Liver (tissue), 9 donors: ENCODE data around the gene B3GNT5. TPM values are rescaled to one million over a fixed set of nuclear protein-coding genes. Genes with fewer than 3 reads are reported as not detected.

ENCODE experiments used
- DNase-seq: peaks from one replicate; pipeline ENCODE4 v3.0.0-alpha.2; 2017; ENCODE audit warnings: low spot score
- H3K27ac ChIP-seq, 2 donors: one replicate each; pipeline ENCODE4 v1.7.0; 2013; ENCODE audit warnings: inconsistent platforms in 2 of 2, low read length in 2 of 2, control low read depth in 1 of 2, low read depth in 1 of 2, mild to moderate bottlenecking in 1 of 2
- H3K27me3 ChIP-seq, 4 donors: one replicate each; pipeline versions ENCODE4 v1.6.1 to v1.7.0; 2013; ENCODE audit warnings: low read length in 3 of 4, inconsistent platforms in 1 of 4, mild to moderate bottlenecking in 1 of 4, moderate library complexity in 1 of 4; ENCODE audit not compliant: control insufficient read depth in 4 of 4, insufficient read depth in 4 of 4
- H3K36me3 ChIP-seq, 4 donors: one replicate each; pipeline versions ENCODE4 v1.6.1 to v1.7.0; 2013; ENCODE audit warnings: low read length in 3 of 4, mild to moderate bottlenecking in 3 of 4, low read depth in 1 of 4, moderate library complexity in 1 of 4; ENCODE audit not compliant: control insufficient read depth in 4 of 4, insufficient read depth in 3 of 4
- H3K4me1 ChIP-seq, 4 donors: one replicate each; pipeline versions ENCODE4 v1.6.1 to v1.7.0; 2013; ENCODE audit warnings: low read length in 3 of 4, mild to moderate bottlenecking in 3 of 4, moderate library complexity in 1 of 4; ENCODE audit not compliant: control insufficient read depth in 4 of 4, insufficient read depth in 4 of 4
- H3K4me3 ChIP-seq, 3 donors: one replicate each; pipeline versions ENCODE4 v1.6.1 to v1.7.0; 2013; ENCODE audit warnings: low read length in 3 of 3, control low read depth in 1 of 3, low read depth in 1 of 3, mild to moderate bottlenecking in 1 of 3
- H3K9ac ChIP-seq, 2 donors: one replicate each; pipeline ENCODE4 v1.7.0; 2013; ENCODE audit warnings: low read length in 2 of 2, mild to moderate bottlenecking in 2 of 2, moderate library complexity in 2 of 2, control low read depth in 1 of 2, low read depth in 1 of 2
- H3K9me3 ChIP-seq, 4 donors: one replicate each; pipeline versions ENCODE4 v1.6.1 to v1.7.0; 2013; ENCODE audit warnings: low read length in 3 of 4; ENCODE audit not compliant: control insufficient read depth in 4 of 4
- ATF3 ChIP-seq: IDR thresholded peaks from 2 replicates; pipeline ENCODE4 v1.6.1; 2016; ENCODE audit warnings: antibody characterized with exemption
- CTCF ChIP-seq: fragments of 150-350 bp; IDR thresholded peaks from 2 replicates; pipeline ENCODE4 v1.5.1; 2017; ENCODE audit warnings: improper control_type of control experiment, low read depth, low read length; ENCODE audit not compliant: missing input control
- EGR1 ChIP-seq, 2 donors: IDR thresholded peaks; 2 replicates each; pipeline ENCODE4 v1.6.1; 2016 to 2018; ENCODE audit warnings: antibody characterized with exemption in 2 of 2, low read depth in 2 of 2
- FOXA1 ChIP-seq: IDR thresholded peaks from 2 replicates; pipeline ENCODE4 v1.6.1; 2016; ENCODE audit warnings: antibody characterized with exemption
- FOXA2 ChIP-seq: IDR thresholded peaks from 2 replicates; pipeline ENCODE4 v1.6.1; 2016; ENCODE audit warnings: antibody characterized with exemption
- GABPA ChIP-seq, 2 donors: IDR thresholded peaks in 1 of 2; conservative IDR thresholded peaks in 1 of 2; 2 replicates each; pipeline ENCODE4 v1.6.1; 2016; ENCODE audit warnings: antibody characterized with exemption in 2 of 2, mild to moderate bottlenecking in 1 of 2, moderate library complexity in 1 of 2
- HNF4A ChIP-seq, 2 donors: conservative IDR thresholded peaks; 2 replicates each; pipeline ENCODE4 v1.6.1; 2016; ENCODE audit warnings: antibody characterized with exemption in 2 of 2, mild to moderate bottlenecking in 2 of 2
- HNF4G ChIP-seq: IDR thresholded peaks from 2 replicates; pipeline ENCODE4 v1.6.1; 2016; ENCODE audit warnings: antibody characterized with exemption
- JUND ChIP-seq, 2 donors: IDR thresholded peaks; 2 replicates each; pipeline ENCODE4 v1.6.1; 2016; ENCODE audit warnings: antibody characterized with exemption in 2 of 2
- MAX ChIP-seq: IDR thresholded peaks from 2 replicates; pipeline ENCODE4 v1.6.1; 2016; ENCODE audit warnings: antibody characterized with exemption
- NR2F2 ChIP-seq: IDR thresholded peaks from 2 replicates; pipeline ENCODE4 v1.6.1; 2016; ENCODE audit warnings: antibody characterized with exemption
- RAD21 ChIP-seq, 2 donors: IDR thresholded peaks; 2 replicates each; pipeline ENCODE4 v1.6.1; 2016; ENCODE audit warnings: antibody characterized with exemption in 2 of 2, mild to moderate bottlenecking in 2 of 2
- REST ChIP-seq: IDR thresholded peaks from 2 replicates; pipeline ENCODE4 v1.6.1; 2016; ENCODE audit warnings: antibody characterized with exemption, mild to moderate bottlenecking
- RXRA ChIP-seq, 2 donors: IDR thresholded peaks; 2 replicates each; pipeline ENCODE4 v1.6.1; 2017 to 2018; ENCODE audit warnings: antibody characterized with exemption in 2 of 2, mild to moderate bottlenecking in 1 of 2
- SP1 ChIP-seq: IDR thresholded peaks from 2 replicates; pipeline ENCODE4 v1.6.1; 2018; ENCODE audit warnings: antibody characterized with exemption, mild to moderate bottlenecking
- TAF1 ChIP-seq: conservative IDR thresholded peaks from 2 replicates; pipeline ENCODE4 v1.6.1; 2016; ENCODE audit warnings: antibody characterized with exemption, mild to moderate bottlenecking
- YY1 ChIP-seq: IDR thresholded peaks from 2 replicates; pipeline ENCODE4 v1.6.1; 2016; ENCODE audit warnings: antibody characterized with exemption, mild to moderate bottlenecking
- ZBTB33 ChIP-seq: IDR thresholded peaks from 2 replicates; pipeline ENCODE4 v1.6.1; 2016; ENCODE audit warnings: antibody characterized with exemption
- WGBS: extraction: QIAGEN DNeasy Blood & Tissue Kit; methylation state at CpG from one replicate; pipeline ENCODE4 v1.1.7; 2013; 5-methylcytosine and 5-hydroxymethylcytosine counted together
- polyA plus RNA-seq, 2 donors: library from polyadenylated mRNA; stranded (reverse) in 1 of 2; unstranded in 1 of 2; fragments of 200-250 nt in 1 of 2; fragments of >200 nt in 1 of 2; fragmentation: Nextera tagmentation in 1 of 2; extraction: Ambion mirVana in 1 of 2; gene quantifications; one replicate each; pipeline versions ENCODE4 v1.2.1 to v1.2.3, GENCODE V29; 2013 to 2015
- total RNA-seq, 2 donors: library from RNA; depleted of rRNA; stranded (reverse); fragments of >200 nt; gene quantifications; one replicate each; pipeline ENCODE4 v1.2.3, GENCODE V29; 2014
- donor health status: healthy.
- donor health status: healthy.
- donor health status: healthy.
- donor health status: healthy.
- donor health status: healthy.

The B3GNT5 gene
- total and polyA plus RNA-seq, 4 donors = 0.22 to 1.8 (median 0.53) TPM

GRCh38 chr3:183214277-183214612 is 38.8 kb upstream of the B3GNT5 start:
- Histone ChIP-seq H3K9ac (no peak overlapping the region), H3K36me3 (no peaks in the 10 kb centered on the region), H3K27ac (no peak overlapping the region), H3K4me1 (peaks cover 0 to 12% (median 2%) of the 10 kb centered on the region in 4 donors), H3K9me3 (no peaks in the 10 kb centered on the region), H3K4me3 (no peak overlapping the region), H3K27me3 (no peaks in the 10 kb centered on the region)
- DNase-seq = no peak
- TF ChIP-seq GABPA (IDR thresholded peaks at IDR 0.05 in 1 of 2, conservative IDR thresholded peaks at IDR 0.05 in 1 of 2) = no peak
- 73% methylated on average over 2 of the region's 2 CpGs for WGBS

- Histone ChIP-seq H3K4me3 (no peak overlapping the region), H3K36me3 (no peaks in the 10 kb centered on the region), H3K4me1 (peaks cover 0 to 12% (median 2%) of the 10 kb centered on the region in 4 donors), H3K27me3 (no peaks in the 10 kb centered on the region), H3K9me3 (no peaks in the 10 kb centered on the region), H3K27ac (no peak overlapping the region), H3K9ac (no peak overlapping the region)
- TF ChIP-seq EGR1 (IDR thresholded peaks at IDR 0.05; ENCODE audit: low read depth in 2 of 2) (no peak), ZBTB33 (no peak), SP1 (no peak), ATF3 (no peak), TAF1 (no peak), RXRA (IDR thresholded peaks at IDR 0.05) (no peak), HNF4A (conservative IDR thresholded peaks at IDR 0.05) (no peak), CTCF (no peak), YY1 (no peak), RAD21 (IDR thresholded peaks at IDR 0.05) (no peak), MAX (no peak), JUND (IDR thresholded peaks at IDR 0.05) (no peak), FOXA2 (no peak), GABPA (IDR thresholded peaks at IDR 0.05 in 1 of 2, conservative IDR thresholded peaks at IDR 0.05 in 1 of 2) (no peak), REST (no peak), HNF4G (no peak), FOXA1 (no peak), NR2F2 (no peak)
- 96% methylated on average over 4 of the region's 4 CpGs for WGBS
- DNase-seq = no peak
These were observed 37.4 kb upstream of the B3GNT5 start for GRCh38 chr3:183215591-183216202.
